Measurements from ENCODE around the gene EDC3.

Gene EDC3

GRCh38 chr15:74710319-74711094 is 14.7 kb upstream of the EDC3 start:
- TF ChIP-seq CTCF (conservative IDR thresholded peaks at IDR 0.05; ENCODE audit: control insufficient read depth, insufficient read depth, low read depth, low read length): no peak
- H3K4me3 ChIP-seq (ENCODE audit: control insufficient read depth, low read depth, low read length): no peak overlapping the region

GRCh38 chr15:74709892-74710291 is 14.1 kb upstream of the EDC3 start:
- no peak overlapping the region for H3K4me3 ChIP-seq (ENCODE audit: control insufficient read depth, low read depth, low read length)
- TF ChIP-seq CTCF (conservative IDR thresholded peaks at IDR 0.05; ENCODE audit: control insufficient read depth, insufficient read depth, low read depth, low read length): no peak
- no peak for DNase-seq (ENCODE audit: low read depth)

More at GRCh38 chr15:74710319-74711094, 14.7 kb upstream of the EDC3 start:
- no peak for DNase-seq (ENCODE audit: low read depth)

- no peak overlapping the region for H3K4me3 ChIP-seq (ENCODE audit: control insufficient read depth, low read depth, low read length)
- DNase-seq (ENCODE audit: low read depth): peak; percentile 61
- no peak for TF ChIP-seq CTCF (conservative IDR thresholded peaks at IDR 0.05; ENCODE audit: control insufficient read depth, insufficient read depth, low read depth, low read length)
Observed at GRCh38 chr15:74709011-74709410, 13.2 kb upstream of the EDC3 start.

GRCh38 chr15:74696808-74697207 is 984 bp upstream of the EDC3 start:
- peak overlapping the region; percentile 91 for H3K4me3 ChIP-seq (ENCODE audit: control insufficient read depth, low read depth, low read length)
- DNase-seq (ENCODE audit: low read depth): no peak
- no peak for TF ChIP-seq CTCF (conservative IDR thresholded peaks at IDR 0.05; ENCODE audit: control insufficient read depth, insufficient read depth, low read depth, low read length)

- no peak for DNase-seq (ENCODE audit: low read depth)
- TF ChIP-seq CTCF (conservative IDR thresholded peaks at IDR 0.05; ENCODE audit: control insufficient read depth, insufficient read depth, low read depth, low read length): no peak
- H3K4me3 ChIP-seq (ENCODE audit: control insufficient read depth, low read depth, low read length): peak overlapping the region; percentile 91
Observed at GRCh38 chr15:74696398-74696729, 540 bp upstream of the EDC3 start.

- no peak for TF ChIP-seq CTCF (conservative IDR thresholded peaks at IDR 0.05; ENCODE audit: control insufficient read depth, insufficient read depth, low read depth, low read length)
- no peak for DNase-seq (ENCODE audit: low read depth)
- H3K4me3 ChIP-seq (ENCODE audit: control insufficient read depth, low read depth, low read length): no peak overlapping the region
Observed at GRCh38 chr15:74692327-74692726, 3.5 kb downstream of the EDC3 start.

Measured in fibroblast of mammary gland (primary cell).